ENCODE results near the gene NDUFAF2. TPM values are rescaled to one million over a fixed set of nuclear protein-coding genes. Genes with fewer than 3 reads are reported as not detected.

NDUFAF2 gene
- total RNA-seq, 2 donors from 2014 or later, result 16.6 to 17.9 TPM

- H3K36me3 ChIP-seq, result no peaks in the 10 kb centered on the region
- no peak for TF ChIP-seq POLR2A (IDR thresholded peaks at IDR 0.05)
- no peak for TF ChIP-seq POLR2AphosphoS5 (IDR thresholded peaks at IDR 0.05)
- intact Hi-C loops (cut with DNase I), result loop anchor here (10.0 kb wide), 1 partner anchor 611 kb away; no protein-coding TSS in a partner anchor
- no peak for DNase-seq (ENCODE audit: low spot score)
- no peaks in the 10 kb centered on the region for H3K4me1 ChIP-seq (replicated peaks)
- H3K4me3 ChIP-seq, result no peak overlapping the region
- no peak overlapping the region for H3K27ac ChIP-seq
- no peaks in the 10 kb centered on the region for H3K27me3 ChIP-seq (replicated peaks; ENCODE audit: insufficient read depth)
- 74% methylated on average over 2 of the region's 2 CpGs for WGBS
- no peaks in the 10 kb centered on the region for H3K9me3 ChIP-seq
Observed at GRCh38 chr5:61053937-61054336, 108.9 kb downstream of the NDUFAF2 start.

GRCh38 chr5:61055434-61056006 is 110.5 kb downstream of the NDUFAF2 start:
- no peaks in the 10 kb centered on the region for H3K36me3 ChIP-seq
- H3K27me3 ChIP-seq (replicated peaks; ENCODE audit: insufficient read depth), result no peaks in the 10 kb centered on the region
- H3K4me3 ChIP-seq, result no peak overlapping the region
- peak; percentile 27 for TF ChIP-seq POLR2AphosphoS5 (IDR thresholded peaks at IDR 0.05)
- TF ChIP-seq POLR2A (IDR thresholded peaks at IDR 0.05), result no peak
- peak in 3 of 4 experiments; percentile 40 to 66 (median 63) for TF ChIP-seq CTCF (IDR thresholded peaks at IDR 0.05)
- intact Hi-C loops (cut with DNase I), result loop anchor here (10.0 kb wide), 1 partner anchor 609 kb away; no protein-coding TSS in a partner anchor
- no peak overlapping the region for H3K27ac ChIP-seq
- no peaks in the 10 kb centered on the region for H3K9me3 ChIP-seq
- no peaks in the 10 kb centered on the region for H3K4me1 ChIP-seq (replicated peaks)
- DNase-seq (ENCODE audit: low spot score), result no peak

- Histone ChIP-seq H3K27ac (no peak overlapping the region), H3K4me3 (no peak overlapping the region), H3K4me1 (replicated peaks) (no peaks in the 10 kb centered on the region), H3K27me3 (replicated peaks; ENCODE audit: insufficient read depth) (no peaks in the 10 kb centered on the region), H3K36me3 (no peaks in the 10 kb centered on the region), H3K9me3 (no peaks in the 10 kb centered on the region)
- TF ChIP-seq POLR2AphosphoS5 (IDR thresholded peaks at IDR 0.05) (no peak), POLR2A (IDR thresholded peaks at IDR 0.05) (no peak), CTCF (IDR thresholded peaks at IDR 0.05) (no peak)
- intact Hi-C loops (cut with DNase I), result loop anchor here (10.0 kb wide), 1 partner anchor 605 kb away; no protein-coding TSS in a partner anchor
- DNase-seq (ENCODE audit: low spot score), result no peak
Observed at GRCh38 chr5:61059499-61059898, 114.5 kb downstream of the NDUFAF2 start.

GRCh38 chr5:61069150-61069549 is 124.1 kb downstream of the NDUFAF2 start:
- Histone ChIP-seq H3K4me1 (replicated peaks) (no peaks in the 10 kb centered on the region), H3K27ac (no peak overlapping the region), H3K9me3 (no peaks in the 10 kb centered on the region), H3K4me3 (no peak overlapping the region), H3K27me3 (replicated peaks; ENCODE audit: insufficient read depth) (no peaks in the 10 kb centered on the region), H3K36me3 (no peaks in the 10 kb centered on the region)
- no peak for TF ChIP-seq CTCF (IDR thresholded peaks at IDR 0.05)
- TF ChIP-seq POLR2AphosphoS5 (IDR thresholded peaks at IDR 0.05), result no peak
- TF ChIP-seq POLR2A (IDR thresholded peaks at IDR 0.05), result no peak
- DNase-seq (ENCODE audit: low spot score), result no peak
- intact Hi-C loops (cut with DNase I), result no loop called here

- DNase-seq (ENCODE audit: low spot score), result no peak
- Histone ChIP-seq H3K9me3 (no peaks in the 10 kb centered on the region), H3K4me3 (no peak overlapping the region), H3K4me1 (replicated peaks) (no peaks in the 10 kb centered on the region), H3K36me3 (no peaks in the 10 kb centered on the region), H3K27ac (no peak overlapping the region), H3K27me3 (replicated peaks; ENCODE audit: insufficient read depth) (no peaks in the 10 kb centered on the region)
- TF ChIP-seq CTCF (IDR thresholded peaks at IDR 0.05), result no peak
- intact Hi-C loops (cut with DNase I), result no loop called here
Observed at GRCh38 chr5:61071526-61071925, 126.5 kb downstream of the NDUFAF2 start.

All from prostate gland (tissue), 2 donors.